B cell (primary cell): Measurements from ENCODE around the gene TMEM129.

ENCODE experiments used
- CTCF ChIP-seq: fragments of 200-600 bp; IDR thresholded peaks from one replicate; pipeline ENCODE4 v1.8.0; 2022; ENCODE audit warnings: antibody characterized with exemption, mild to moderate bottlenecking
- EZH2 ChIP-seq: IDR thresholded peaks from 2 replicates; pipeline ENCODE4 v1.6.1; 2012; ENCODE audit warnings: borderline replicate concordance, low read depth, mild to moderate bottlenecking, moderate library complexity, low read length; ENCODE audit not compliant: insufficient read depth, poor library complexity, severe bottlenecking

GRCh38 chr4:1753294-1753696 lies 32.2 kb upstream of the TMEM129 start:
- TF ChIP-seq CTCF (no peak), EZH2 (no peak)
